B cell (primary cell): ENCODE results near the gene TCEAL6.
"Not testable (repeated sequence)": the region's sequence is repeated elsewhere in the genome, so short reads cannot be mapped to it uniquely, and the experiment has no call there.

Experiments used
- CTCF ChIP-seq: fragments of 200-600 bp; IDR thresholded peaks from one replicate; pipeline ENCODE4 v1.8.0; 2022; ENCODE audit warnings: antibody characterized with exemption, mild to moderate bottlenecking
- EZH2 ChIP-seq: IDR thresholded peaks from 2 replicates; pipeline ENCODE4 v1.6.1; 2012; ENCODE audit warnings: borderline replicate concordance, low read depth, mild to moderate bottlenecking, moderate library complexity, low read length; ENCODE audit not compliant: insufficient read depth, poor library complexity, severe bottlenecking

GRCh38 chrX:102125014-102125413 lies 17.3 kb downstream of the TCEAL6 start:
- not testable (repeated sequence) for TF ChIP-seq CTCF, EZH2
